A673 (cell line): ENCODE measurements around the gene TASP1. TPM values are rescaled to one million over a fixed set of nuclear protein-coding genes. Genes with fewer than 3 reads are reported as not detected.

Source experiments
- BruUV-seq: library from RNA; stranded (reverse); fragments of 400-500 nt; replicated peaks from 2 replicates; lab custom pipeline; 2021; lab: Mats Ljungman, UMichigan
- CTCF ChIA-PET: fragments of 300-600 bp; sonication (Branson Sonifier 250); formaldehyde crosslinking; loops from one replicate; lab custom pipeline; 2022; ENCODE audit warnings: antibody characterized with exemption; lab: Charles Lee
- POLR2A ChIA-PET: fragments of 300-600 bp; sonication (Branson Sonifier 250); formaldehyde crosslinking; loops from one replicate; lab custom pipeline; 2022; ENCODE audit warnings: antibody characterized with exemption; ENCODE audit not compliant: low non-redundant PET; lab: Charles Lee
- DNase-seq: peaks from one replicate; pipeline ENCODE4 v3.0.0-alpha.2; 2015; ENCODE audit warnings: low spot score
- H3K27ac ChIP-seq: fragments of 200-600 bp; sonication (generic); 2 replicates; pipeline ENCODE4 v1.5.1; 2016; ENCODE audit warnings: mixed run types, low read depth, mild to moderate bottlenecking, mixed read lengths, antibody characterized with exemption, low read length; ENCODE audit not compliant: poor library complexity, severe bottlenecking
- H3K27me3 ChIP-seq: fragments of 200-600 bp; sonication (generic); replicated peaks from 2 replicates; pipeline ENCODE4 v1.6.1; 2017; ENCODE audit warnings: mixed run types, low read depth, mild to moderate bottlenecking, mixed read lengths, antibody characterized with exemption, low read length; ENCODE audit not compliant: insufficient read depth, poor library complexity
- H3K36me3 ChIP-seq: fragments of 200-600 bp; sonication (generic); 2 replicates; pipeline ENCODE4 v1.6.1; 2016; ENCODE audit warnings: mixed run types, mild to moderate bottlenecking, mixed read lengths, antibody characterized with exemption, low read length; ENCODE audit not compliant: insufficient read depth, poor library complexity, severe bottlenecking
- H3K4me1 ChIP-seq: fragments of 200-600 bp; sonication (generic); 2 replicates; pipeline ENCODE4 v1.6.1; 2017; ENCODE audit warnings: mixed run types, mild to moderate bottlenecking, mixed read lengths, antibody characterized with exemption, low read length; ENCODE audit not compliant: insufficient read depth, poor library complexity, severe bottlenecking
- H3K4me3 ChIP-seq: fragments of 200-600 bp; sonication (generic); 2 replicates; pipeline ENCODE4 v1.5.1; 2016; ENCODE audit warnings: low read depth, mixed run types, mild to moderate bottlenecking, mixed read lengths, low read length; ENCODE audit not compliant: poor library complexity, severe bottlenecking
- H3K9me3 ChIP-seq: fragments of 200-600 bp; sonication (generic); 2 replicates; pipeline ENCODE4 v1.6.1; 2016; ENCODE audit warnings: mixed run types, low read depth, mild to moderate bottlenecking, mixed read lengths, antibody characterized with exemption, low read length; ENCODE audit not compliant: poor library complexity, severe bottlenecking
- CTCF ChIP-seq: fragments of 300-800, 200-600 bp; sonication (generic); conservative IDR thresholded peaks from 2 replicates; pipeline ENCODE4 v1.5.1; 2017; ENCODE audit warnings: low read depth, mild to moderate bottlenecking, antibody characterized with exemption, low read length, moderate library complexity, mixed read lengths
- EZH2 ChIP-seq: fragments of 200-600 bp; sonication (generic); IDR thresholded peaks from 2 replicates; pipeline ENCODE4 v1.6.1; 2017; ENCODE audit warnings: borderline replicate concordance, low read depth, mild to moderate bottlenecking, mixed read lengths, antibody characterized with exemption, low read length; ENCODE audit not compliant: poor library complexity, severe bottlenecking
- intact Hi-C: fragments of 100-400 bp; cut with micrococcal nuclease; formaldehyde crosslinking; loops from one replicate; pipeline ENCODE4 v1.10.0; 2022; ENCODE audit not compliant: unreplicated experiment
- total RNA-seq: library from RNA; stranded (reverse); gene quantifications from 2 replicates; pipeline ENCODE4 v1.2.3, GENCODE V29; 2021

The TASP1 gene
- total RNA-seq, 1 experiment from 2014 or later, result 15.6 TPM

GRCh38 chr20:13397300-13397724, 241.4 kb downstream of the TASP1 start:
- ChIA-PET POLR2A (no interaction called here), CTCF (no interaction called here)
- BruUV-seq, result no TSS peak
- intact Hi-C loops, result no loop called here
- Histone ChIP-seq H3K36me3 (no peaks in the 10 kb centered on the region), H3K27me3 (no peaks in the 10 kb centered on the region), H3K27ac (no peak overlapping the region), H3K9me3 (no peaks in the 10 kb centered on the region), H3K4me3 (no peak overlapping the region), H3K4me1 (peaks cover 40% of the 10 kb centered on the region)
- no peak for TF ChIP-seq EZH2
- no peak for TF ChIP-seq CTCF
- DNase-seq, result no peak

- no peak for DNase-seq
- no peak for TF ChIP-seq EZH2
- TF ChIP-seq CTCF, result no peak
- Histone ChIP-seq H3K4me1 (peaks cover 35% of the 10 kb centered on the region), H3K27me3 (no peaks in the 10 kb centered on the region), H3K36me3 (no peaks in the 10 kb centered on the region), H3K4me3 (no peak overlapping the region), H3K27ac (no peak overlapping the region), H3K9me3 (no peaks in the 10 kb centered on the region)
- CTCF ChIA-PET, result no interaction called here
- BruUV-seq, result no TSS peak
- intact Hi-C loops, result no loop called here
- POLR2A ChIA-PET, result no interaction called here
Measured at GRCh38 chr20:13396826-13397225, 241.9 kb downstream of the TASP1 start.

GRCh38 chr20:13396022-13396421, 242.7 kb downstream of the TASP1 start:
- Histone ChIP-seq H3K9me3 (no peaks in the 10 kb centered on the region), H3K27ac (no peak overlapping the region), H3K4me3 (no peak overlapping the region), H3K36me3 (no peaks in the 10 kb centered on the region), H3K27me3 (no peaks in the 10 kb centered on the region), H3K4me1 (peaks cover 27% of the 10 kb centered on the region)
- ChIA-PET POLR2A (no interaction called here), CTCF (no interaction called here)
- no peak for DNase-seq
- BruUV-seq, result no TSS peak
- TF ChIP-seq EZH2, result no peak
- TF ChIP-seq CTCF, result no peak
- intact Hi-C loops, result no loop called here
